ENCODE results near the gene ADAMTS6. TPM values are rescaled to one million over a fixed set of nuclear protein-coding genes. Genes with fewer than 3 reads are reported as not detected.

ADAMTS6 gene
- total RNA-seq, 1 experiment from 2014 or later: 13.5 TPM

DNA sequence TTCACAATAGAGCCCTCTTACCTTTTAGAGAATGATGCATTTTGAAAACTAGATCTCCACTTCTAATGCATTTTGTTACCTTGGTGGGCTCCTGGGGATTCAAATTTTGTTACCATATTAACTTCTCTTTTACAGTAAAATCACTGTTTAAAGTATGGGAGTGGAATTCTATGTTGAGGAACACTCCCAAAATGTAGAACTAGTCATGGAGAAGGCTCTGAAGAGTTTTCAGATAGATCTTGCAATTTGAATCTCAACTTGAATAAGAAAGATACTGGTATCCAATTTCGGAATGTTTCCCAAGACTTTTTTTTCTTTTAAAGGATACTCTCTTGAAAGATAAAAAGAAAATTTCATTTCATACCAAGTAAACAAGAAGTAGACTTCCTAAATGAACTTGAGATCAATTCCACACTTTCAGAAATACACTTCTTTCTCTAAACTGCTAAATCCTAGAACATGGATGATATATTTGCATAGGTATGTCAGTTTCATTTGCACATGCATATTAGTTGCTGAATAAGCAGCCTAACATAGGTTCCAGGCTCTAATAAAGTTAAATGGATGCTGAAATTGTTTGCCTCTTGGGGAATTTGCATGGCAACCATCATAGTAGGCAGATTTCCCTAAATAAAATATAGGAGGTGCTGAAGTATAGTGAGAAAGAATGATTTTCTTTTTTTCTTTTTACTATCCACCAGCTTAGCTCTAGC lies 205.4 kb downstream of the ADAMTS6 start:
- H3K36me3 ChIP-seq: no peaks in the 10 kb centered on the region

DNA sequence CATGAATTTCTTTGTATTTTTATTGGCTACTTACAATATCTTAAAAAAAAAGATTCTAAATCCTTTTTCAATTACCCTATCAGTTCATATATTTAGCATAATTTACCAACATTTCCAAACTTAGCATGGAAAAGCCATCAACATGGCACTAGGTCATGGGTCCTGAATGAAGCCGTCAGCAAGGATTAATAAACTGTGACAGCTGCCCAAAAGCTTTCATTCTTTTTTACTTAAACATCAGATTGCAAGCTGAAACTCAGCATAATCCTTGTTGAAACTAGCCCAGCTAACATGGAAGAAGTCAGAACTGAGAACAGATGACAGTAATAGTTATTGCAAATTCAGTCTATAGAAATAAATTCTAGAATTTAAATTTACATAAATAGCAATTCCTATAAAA lies 209.8 kb downstream of the ADAMTS6 start:
- Histone ChIP-seq H3K27me3 (no peaks in the 10 kb centered on the region), H3K4me3 (no peak overlapping the region), H3K9me3 (0 out of 2 replicates have a peak, but pooled peaks cover 2% of the 10 kb centered on the region), H3K36me3 (0 out of 2 replicates have a peak, but pooled peaks cover 3% of the 10 kb centered on the region)
- no peak for DNase-seq

More for the DNA sequence above, 205.4 kb downstream of the ADAMTS6 start:
- Histone ChIP-seq H3K27me3 (no peaks in the 10 kb centered on the region), H3K9me3 (peaks cover 2% of the 10 kb centered on the region; the same call in 1 of the 2 replicates), H3K4me3 (no peak overlapping the region)
- no peak for DNase-seq

DNA sequence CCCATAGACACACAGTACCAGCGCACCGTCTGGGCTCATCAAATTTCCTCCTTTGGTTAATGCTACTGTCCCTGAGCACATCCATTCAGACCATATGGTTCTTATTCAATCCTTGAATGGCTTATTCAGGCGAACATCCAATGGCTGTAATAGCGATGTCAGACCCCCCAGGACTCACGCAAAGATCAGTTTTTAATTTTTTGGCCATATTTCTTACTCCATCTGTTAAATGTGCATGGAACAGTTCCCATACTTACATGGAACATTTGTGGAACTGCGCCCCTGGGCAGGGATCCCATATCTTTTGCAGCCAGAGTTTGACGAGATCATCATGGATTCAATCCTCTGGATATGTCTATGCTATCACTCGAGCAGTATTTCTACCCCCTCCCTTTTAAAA lies 213.2 kb downstream of the ADAMTS6 start:
- no peak for DNase-seq
- H3K27me3 ChIP-seq: no peaks in the 10 kb centered on the region
- no peak overlapping the region for H3K4me3 ChIP-seq
- H3K36me3 ChIP-seq: 0 out of 2 replicates have a peak, but pooled peaks cover 3% of the 10 kb centered on the region
- H3K9me3 ChIP-seq: 0 out of 2 replicates have a peak, but pooled peaks cover 2% of the 10 kb centered on the region

DNA sequence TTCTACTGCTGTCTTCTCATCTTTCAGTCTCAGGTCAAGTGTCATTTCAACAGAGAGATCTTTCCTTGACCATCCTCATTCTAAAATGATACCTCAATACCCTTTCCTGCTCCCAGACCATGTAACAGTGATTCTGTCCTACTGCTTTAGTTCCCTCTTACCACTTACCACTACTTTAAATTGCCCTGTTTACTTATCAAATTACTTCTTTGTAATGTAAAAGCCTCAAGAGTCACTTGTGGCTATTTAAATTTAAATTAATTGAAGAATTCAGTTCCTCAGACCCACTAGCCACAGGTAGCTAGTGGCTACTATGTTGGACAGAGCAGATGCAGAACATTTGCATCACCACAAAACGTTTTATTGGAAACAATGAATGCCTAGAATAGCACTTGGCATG lies 217.3 kb downstream of the ADAMTS6 start:
- no peak for DNase-seq
- no peaks in the 10 kb centered on the region for H3K27me3 ChIP-seq

DNA sequence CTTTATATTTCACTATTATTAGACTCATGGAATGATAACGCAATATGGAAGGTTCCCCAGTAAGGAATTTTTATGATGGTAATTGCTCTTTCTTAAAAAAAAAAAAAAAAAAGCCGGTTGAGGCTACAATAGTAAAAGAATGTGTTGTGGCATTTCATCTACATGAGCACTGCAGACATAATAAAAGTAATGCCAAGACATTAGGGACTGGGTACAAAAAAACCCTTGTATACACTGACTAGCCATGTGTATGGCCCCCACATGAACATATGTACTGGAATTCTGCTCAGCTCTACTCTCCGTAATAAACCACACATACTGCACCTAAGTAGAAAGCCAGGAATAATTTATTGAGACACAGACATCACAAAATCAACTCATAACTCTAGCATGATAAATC lies 218.4 kb downstream of the ADAMTS6 start:
- DNase-seq: no peak
- Histone ChIP-seq H3K36me3 (no peaks in the 10 kb centered on the region), H3K27me3 (no peaks in the 10 kb centered on the region), H3K9me3 (no peaks in the 10 kb centered on the region), H3K4me3 (no peak overlapping the region)

More for the DNA sequence above, 217.3 kb downstream of the ADAMTS6 start:
- H3K36me3 ChIP-seq: no peaks in the 10 kb centered on the region
- no peaks in the 10 kb centered on the region for H3K9me3 ChIP-seq
- H3K4me3 ChIP-seq: no peak overlapping the region

DNA sequence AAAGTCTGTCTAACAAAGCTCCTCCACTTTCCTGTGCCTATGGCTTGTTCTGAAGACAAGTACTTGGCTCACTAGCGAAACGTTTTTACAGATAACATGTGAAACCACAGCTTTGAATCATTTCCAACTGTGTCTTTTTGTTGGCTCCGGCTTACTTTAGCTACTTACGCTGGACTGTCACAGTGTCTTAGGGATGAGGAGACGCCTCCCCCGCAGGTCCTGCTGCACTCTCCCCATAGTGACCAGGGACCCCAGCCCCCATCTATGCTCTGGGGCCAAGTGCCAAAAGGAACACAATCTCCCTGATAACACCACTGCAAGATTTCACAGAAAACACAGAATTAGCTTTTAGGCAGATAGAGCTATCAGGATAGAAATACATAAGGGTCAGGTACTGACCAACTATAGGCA lies 219.1 kb downstream of the ADAMTS6 start:
- Histone ChIP-seq H3K36me3 (no peaks in the 10 kb centered on the region), H3K9me3 (no peaks in the 10 kb centered on the region), H3K4me3 (no peak overlapping the region), H3K27me3 (no peaks in the 10 kb centered on the region)
- DNase-seq: no peak

DNA sequence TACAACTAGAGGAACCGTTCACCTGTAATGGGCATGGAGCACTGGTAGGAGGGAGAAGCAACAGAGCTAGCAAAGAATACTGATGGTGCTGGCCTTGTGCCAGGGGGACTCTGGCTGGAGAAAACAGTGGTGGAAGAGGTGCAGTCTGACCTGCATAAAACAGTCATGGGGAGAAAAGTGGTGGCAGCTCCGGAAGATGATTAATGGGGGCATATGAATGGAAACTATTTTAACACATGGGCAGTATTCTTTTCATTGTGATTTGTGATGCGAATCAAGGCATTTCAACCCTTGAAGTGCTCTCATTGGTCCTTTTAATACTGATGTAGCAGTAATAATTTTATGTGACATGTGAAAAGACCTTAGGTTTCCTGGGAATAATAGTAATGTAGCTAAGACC lies 219.6 kb downstream of the ADAMTS6 start:
- Histone ChIP-seq H3K9me3 (no peaks in the 10 kb centered on the region), H3K36me3 (no peaks in the 10 kb centered on the region), H3K4me3 (no peak overlapping the region), H3K27me3 (no peaks in the 10 kb centered on the region)
- no peak for DNase-seq

DNA sequence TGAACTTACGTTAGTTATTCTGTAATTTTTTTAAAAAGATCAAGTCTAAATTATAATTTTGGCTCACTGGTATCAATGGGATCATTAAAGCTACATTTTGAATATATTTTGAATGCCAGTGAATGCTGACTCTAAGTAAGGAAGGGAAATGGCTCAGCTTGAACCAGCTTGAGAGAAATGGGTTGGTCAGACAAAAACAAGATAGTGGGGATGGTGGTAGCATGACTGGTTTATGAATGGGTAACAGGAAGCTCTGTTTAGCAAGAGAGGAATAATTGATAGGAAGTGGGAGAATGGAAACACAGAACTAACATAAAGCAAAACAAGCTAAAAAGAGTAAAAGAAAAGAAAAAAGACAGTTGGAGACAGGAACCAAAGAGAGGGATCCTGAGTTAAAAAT lies 220.2 kb downstream of the ADAMTS6 start:
- Histone ChIP-seq H3K4me3 (no peak overlapping the region), H3K9me3 (no peaks in the 10 kb centered on the region), H3K27me3 (no peaks in the 10 kb centered on the region), H3K36me3 (no peaks in the 10 kb centered on the region)
- no peak for DNase-seq

DNA sequence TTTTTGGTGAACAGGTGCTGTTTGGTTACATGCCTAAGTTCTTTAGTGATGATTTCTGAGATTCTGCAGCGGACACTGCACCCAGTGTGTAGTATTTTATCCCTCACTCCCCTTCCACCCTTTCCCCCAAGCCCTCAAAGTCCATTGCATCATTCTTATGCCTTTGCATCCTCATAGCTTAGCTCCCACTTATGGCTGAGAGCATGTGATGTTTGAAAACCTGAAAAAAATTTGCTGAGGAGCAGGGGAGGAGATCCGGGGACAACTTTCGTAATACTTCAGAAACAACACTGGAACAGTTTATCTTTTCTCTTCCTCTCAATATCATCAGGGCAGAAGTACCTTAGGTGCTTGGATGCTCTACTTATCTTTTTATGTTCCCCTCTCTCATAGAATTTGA lies 226.4 kb downstream of the ADAMTS6 start:
- no peak for DNase-seq
- Histone ChIP-seq H3K27me3 (no peaks in the 10 kb centered on the region), H3K9me3 (no peaks in the 10 kb centered on the region), H3K4me3 (no peak overlapping the region), H3K36me3 (no peaks in the 10 kb centered on the region)

DNA sequence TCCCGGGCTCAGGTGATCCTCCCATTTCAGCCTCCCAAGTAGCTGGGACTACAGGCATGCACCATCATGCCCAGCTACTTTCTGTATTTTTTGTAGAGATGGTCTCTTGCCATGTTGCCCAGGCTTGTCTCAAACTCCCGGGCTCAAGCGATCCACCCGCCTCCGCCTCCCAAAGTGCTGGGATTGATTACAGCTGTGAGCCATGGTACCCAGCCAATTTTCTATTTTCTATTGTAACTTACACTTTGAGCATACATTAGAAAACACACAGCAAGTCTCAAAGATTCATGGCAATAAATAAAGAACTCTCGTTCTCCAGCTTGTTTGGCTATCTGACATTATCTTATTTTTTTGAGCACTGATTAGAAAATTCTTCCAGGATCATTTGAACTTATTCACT lies 228.7 kb downstream of the ADAMTS6 start:
- H3K27me3 ChIP-seq: no peaks in the 10 kb centered on the region
- DNase-seq: no peak
- no peaks in the 10 kb centered on the region for H3K36me3 ChIP-seq
- H3K9me3 ChIP-seq: no peaks in the 10 kb centered on the region
- H3K4me3 ChIP-seq: no peak overlapping the region

DNA sequence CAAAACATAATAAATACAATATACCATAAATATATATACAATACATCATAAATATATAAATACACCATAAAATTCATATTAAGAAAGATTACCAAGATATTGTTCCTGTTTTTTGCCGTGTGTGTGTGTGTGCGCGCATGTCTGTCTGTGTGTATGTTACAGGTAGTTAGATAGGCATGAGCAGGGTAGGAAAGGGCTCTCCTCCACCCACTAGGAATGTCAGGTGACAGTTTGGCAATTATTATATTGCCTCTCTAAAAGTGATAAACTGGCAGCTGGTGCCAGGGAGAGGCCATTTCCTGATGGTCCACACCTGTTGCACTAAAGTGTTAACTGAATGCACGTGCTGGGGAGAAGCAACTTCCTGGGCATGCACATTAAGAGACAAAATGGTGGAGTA lies 232.8 kb downstream of the ADAMTS6 start:
- Histone ChIP-seq H3K9me3 (no peaks in the 10 kb centered on the region), H3K4me3 (no peak overlapping the region), H3K36me3 (no peaks in the 10 kb centered on the region), H3K27me3 (no peaks in the 10 kb centered on the region)
- no peak for DNase-seq

DNA sequence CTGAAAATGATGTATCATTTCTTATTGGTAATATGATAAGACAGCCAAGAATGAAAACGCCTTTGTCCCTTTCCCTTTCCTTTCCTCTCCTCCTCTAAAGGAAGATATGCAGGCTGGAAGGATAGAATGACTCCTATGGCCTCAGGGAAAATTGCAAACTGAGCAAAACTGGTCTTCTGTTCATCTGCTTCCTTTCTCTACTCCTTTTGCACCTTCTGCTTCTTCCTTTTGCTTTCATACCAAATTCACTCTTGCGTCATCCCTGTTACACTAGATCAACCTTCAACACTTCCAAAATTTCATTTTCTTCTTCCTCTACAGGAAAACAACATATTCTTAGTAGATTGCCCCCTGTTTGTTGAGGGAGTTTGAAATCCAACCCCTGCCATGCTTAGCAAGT lies 234.1 kb downstream of the ADAMTS6 start:
- Histone ChIP-seq H3K9me3 (no peaks in the 10 kb centered on the region), H3K4me3 (no peak overlapping the region), H3K27me3 (no peaks in the 10 kb centered on the region), H3K36me3 (no peaks in the 10 kb centered on the region)
- DNase-seq: no peak

DNA sequence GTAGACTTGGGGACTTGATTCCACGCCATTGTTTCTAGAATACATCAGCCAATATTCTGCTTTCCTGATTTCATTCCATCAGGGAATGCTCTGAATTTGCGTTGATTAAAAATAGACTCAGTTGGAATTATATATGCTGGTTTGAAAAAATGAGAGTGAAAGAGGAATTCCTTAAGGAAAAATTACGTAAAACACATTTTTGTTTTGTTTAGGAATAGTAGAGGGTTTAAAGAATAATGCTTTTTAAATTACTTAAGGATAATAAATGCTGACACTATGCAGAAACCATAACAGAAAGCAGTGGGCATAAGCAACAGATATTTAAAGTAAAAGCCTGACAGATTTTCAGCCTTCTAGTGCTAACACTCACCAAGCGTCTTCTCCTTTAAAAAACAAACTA lies 235.0 kb downstream of the ADAMTS6 start:
- Histone ChIP-seq H3K9me3 (no peaks in the 10 kb centered on the region), H3K4me3 (no peak overlapping the region), H3K36me3 (no peaks in the 10 kb centered on the region), H3K27me3 (no peaks in the 10 kb centered on the region)
- DNase-seq: no peak

DNA sequence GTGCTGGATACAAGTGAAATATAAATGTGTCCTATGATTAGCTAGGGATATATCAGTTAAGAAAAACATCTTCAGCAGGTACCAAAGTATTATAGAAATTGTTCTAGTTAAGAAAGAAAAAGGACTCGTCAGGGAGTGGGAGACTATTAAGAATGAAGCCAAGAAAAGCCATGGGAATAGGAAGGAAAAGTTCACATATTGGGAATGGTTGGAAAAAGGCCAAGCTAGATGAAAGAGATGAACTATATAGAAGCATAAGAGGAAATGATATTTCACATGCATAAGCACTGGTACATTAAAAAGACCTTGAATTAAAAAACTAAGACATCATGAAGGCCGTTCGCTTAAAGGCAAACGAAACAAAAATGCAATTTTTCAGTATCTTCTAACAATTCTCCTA lies 237.7 kb downstream of the ADAMTS6 start:
- Histone ChIP-seq H3K27me3 (no peaks in the 10 kb centered on the region), H3K36me3 (no peaks in the 10 kb centered on the region), H3K9me3 (no peaks in the 10 kb centered on the region), H3K4me3 (no peak overlapping the region)
- DNase-seq: no peak

DNA sequence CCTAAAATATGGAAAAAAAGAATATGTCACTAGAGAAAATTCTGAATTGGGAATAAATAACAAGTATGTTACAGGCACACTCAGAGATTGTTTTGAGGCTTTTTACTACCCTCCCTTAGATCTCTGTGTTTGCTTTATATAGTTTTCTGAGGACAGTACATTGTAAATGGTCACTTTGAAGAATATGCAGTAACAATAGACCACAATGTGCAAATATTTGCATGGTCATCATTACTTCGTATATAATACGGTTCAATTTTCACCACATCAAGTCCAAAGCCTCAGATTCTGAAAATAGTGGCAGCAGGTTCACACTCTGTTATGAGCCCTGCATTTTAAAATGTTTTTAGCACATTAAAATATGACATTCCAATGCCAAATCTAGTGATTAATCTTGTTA lies 238.6 kb downstream of the ADAMTS6 start:
- Histone ChIP-seq H3K4me3 (no peak overlapping the region), H3K27me3 (no peaks in the 10 kb centered on the region), H3K36me3 (no peaks in the 10 kb centered on the region), H3K9me3 (no peaks in the 10 kb centered on the region)
- DNase-seq: no peak

DNA sequence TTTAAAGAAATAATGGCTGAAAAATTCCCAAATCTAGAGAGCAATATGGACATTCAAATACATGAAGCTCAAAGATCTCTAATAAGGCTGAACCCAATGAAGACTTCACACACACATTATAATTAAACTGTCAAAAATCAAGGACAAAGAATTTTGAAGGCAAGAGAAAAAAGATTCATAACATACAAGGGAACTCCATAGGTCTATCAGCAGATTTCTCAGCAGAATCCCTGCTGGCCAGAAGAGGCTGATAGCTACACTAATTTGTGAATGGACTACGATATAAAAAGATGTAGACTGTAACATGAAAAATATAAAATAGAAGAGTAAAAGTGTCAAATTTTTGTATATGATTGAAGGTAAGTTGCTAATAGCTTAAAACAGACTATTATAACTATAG lies 251.9 kb downstream of the ADAMTS6 start:
- DNase-seq: no peak
- Histone ChIP-seq H3K27me3 (no peaks in the 10 kb centered on the region), H3K4me3 (no peak overlapping the region), H3K36me3 (peaks cover 4% of the 10 kb centered on the region; the same call in 1 of the 2 replicates), H3K9me3 (peaks cover 22% of the 10 kb centered on the region)

DNA sequence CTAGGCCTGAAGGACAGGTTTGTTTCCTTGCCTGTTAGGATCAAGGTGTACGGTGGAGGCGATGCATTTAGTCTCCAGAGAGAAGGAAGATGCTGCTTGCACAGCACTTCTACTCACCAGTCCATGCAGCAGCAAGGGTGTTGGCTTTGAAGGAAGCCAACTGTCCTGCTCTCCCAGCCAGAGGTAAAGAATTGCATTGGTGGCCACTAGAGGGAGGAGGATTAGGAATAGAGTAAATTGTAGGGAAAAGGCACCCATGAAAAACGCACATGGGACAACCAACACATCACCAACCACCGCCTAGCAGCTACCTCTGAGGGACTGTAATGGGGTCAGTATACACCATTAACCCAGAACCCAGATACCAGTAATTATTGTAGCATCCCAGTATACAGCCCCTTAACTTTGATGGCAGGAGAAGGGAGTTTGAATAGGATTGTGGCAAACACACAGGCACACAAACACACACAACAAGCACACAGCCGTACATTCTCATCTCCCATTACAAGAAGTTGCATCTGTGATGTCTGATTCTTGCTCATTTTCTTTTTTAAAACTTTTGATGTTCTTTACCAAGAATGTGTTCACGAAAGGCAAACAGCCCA lies 267.7 kb downstream of the ADAMTS6 start:
- Histone ChIP-seq H3K9me3 (peaks cover 1% of the 10 kb centered on the region; the same call in 1 of the 2 replicates), H3K27me3 (no peaks in the 10 kb centered on the region), H3K36me3 (peaks cover 11% of the 10 kb centered on the region), H3K4me3 (no peak overlapping the region)
- peak; percentile 11 for DNase-seq

DNA sequence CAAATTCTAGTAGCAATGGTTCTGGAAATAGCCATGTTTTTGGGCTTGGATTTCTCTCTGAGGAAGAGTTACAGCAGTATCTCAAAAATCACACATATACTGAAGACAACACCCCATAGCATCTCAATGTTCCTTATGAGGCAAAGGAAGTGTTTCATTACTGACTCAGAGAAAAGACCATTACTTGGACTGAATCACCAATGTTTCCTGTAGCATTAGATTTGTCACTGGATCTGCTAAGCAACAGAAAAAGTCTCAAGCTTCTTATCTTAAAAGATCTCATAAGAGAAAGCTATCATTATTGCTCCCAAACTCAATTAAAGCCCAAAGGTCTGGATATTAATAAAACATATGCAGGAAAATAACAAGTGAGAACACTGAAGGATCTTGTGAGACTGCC lies 272.4 kb downstream of the ADAMTS6 start:
- Histone ChIP-seq H3K4me3 (no peak overlapping the region), H3K36me3 (peaks cover 46% of the 10 kb centered on the region), H3K9me3 (peaks cover 21% of the 10 kb centered on the region), H3K27me3 (no peaks in the 10 kb centered on the region)
- DNase-seq: no peak

Data from MG63 (cell line).